Skeletal muscle cell (primary cell): Measurements from ENCODE around the gene WDR19.
A peak's percentile ranks its signal among the peaks of the same experiment; 100 is the strongest.
"Not testable (repeated sequence)": the region's sequence is repeated elsewhere in the genome, so short reads cannot be mapped to it uniquely, and the experiment has no call there.

Experiments
- DNase-seq: peaks from one replicate; pipeline ENCODE4 v3.0.0-alpha.2; 2010; ENCODE audit warnings: low read depth
- H3K4me3 ChIP-seq: 2 replicates; pipeline ENCODE4 v1.5.1; 2011; ENCODE audit warnings: low read depth, mild to moderate bottlenecking, control low read depth, low read length, moderate library complexity

WDR19 gene

DNA sequence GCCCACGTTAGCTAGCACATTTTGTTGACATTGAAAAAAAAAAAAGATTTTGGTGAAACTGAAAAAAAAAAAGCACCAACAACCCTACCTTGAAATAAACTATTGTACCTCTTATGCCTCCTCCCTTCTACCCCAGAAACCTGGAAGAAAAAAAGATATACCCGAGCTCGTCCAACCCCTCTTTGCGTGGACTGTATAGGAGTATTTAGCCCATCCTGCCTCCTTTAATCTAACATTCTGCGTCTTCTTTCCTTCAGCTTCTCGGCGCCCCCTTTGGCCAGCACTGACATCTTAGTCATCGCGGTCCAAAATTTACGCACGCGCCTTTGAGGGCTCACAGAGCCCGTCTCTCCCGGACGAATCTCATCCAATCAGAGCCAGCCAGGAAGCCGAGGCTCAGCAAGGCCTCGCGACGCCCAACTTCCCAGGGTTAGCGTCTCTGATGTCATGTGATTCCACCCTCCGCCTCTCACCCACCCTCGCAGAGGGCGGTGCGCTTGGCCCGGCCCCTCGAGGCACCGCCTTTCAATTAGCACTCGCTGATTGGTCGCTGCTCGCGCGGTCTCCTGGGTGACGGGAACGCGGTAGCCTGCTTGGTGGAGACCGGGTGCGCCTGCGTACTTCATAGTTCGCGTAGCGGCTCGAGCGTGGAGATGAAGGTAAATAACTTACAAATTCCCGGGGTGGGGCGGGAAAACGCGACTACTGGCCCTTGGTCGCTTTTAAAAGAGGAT, at the start of gene WDR19:
WDR19 (plus strand) TSS at position 625 of the 734 bp plus-strand sequence; CDS start at position 654, 29 bp downstream.
- H3K4me3 ChIP-seq: peak within 1 kb of the TSS; percentile 96
- DNase-seq: peak; percentile 99

DNA sequence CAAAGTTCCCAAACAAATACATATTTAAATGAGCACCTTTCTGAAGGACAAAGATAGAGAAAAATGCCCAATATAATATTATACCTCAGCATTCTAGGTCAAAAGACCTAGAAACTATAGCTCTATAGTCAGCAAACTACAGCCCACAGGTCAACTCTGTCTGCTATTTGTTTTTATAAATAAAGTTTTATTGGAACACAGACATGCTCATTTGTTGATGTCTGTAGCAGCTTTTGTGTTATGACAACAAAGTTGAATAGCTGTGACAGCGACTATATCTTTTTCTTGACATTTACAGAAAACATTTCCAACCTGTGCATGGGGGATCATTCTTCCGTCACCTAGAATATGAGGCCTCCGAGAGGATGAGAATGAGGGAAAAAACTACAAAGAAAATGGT, 48.7 kb upstream of the WDR19 start:
- DNase-seq: no peak
- no peak overlapping the region for H3K4me3 ChIP-seq

DNA sequence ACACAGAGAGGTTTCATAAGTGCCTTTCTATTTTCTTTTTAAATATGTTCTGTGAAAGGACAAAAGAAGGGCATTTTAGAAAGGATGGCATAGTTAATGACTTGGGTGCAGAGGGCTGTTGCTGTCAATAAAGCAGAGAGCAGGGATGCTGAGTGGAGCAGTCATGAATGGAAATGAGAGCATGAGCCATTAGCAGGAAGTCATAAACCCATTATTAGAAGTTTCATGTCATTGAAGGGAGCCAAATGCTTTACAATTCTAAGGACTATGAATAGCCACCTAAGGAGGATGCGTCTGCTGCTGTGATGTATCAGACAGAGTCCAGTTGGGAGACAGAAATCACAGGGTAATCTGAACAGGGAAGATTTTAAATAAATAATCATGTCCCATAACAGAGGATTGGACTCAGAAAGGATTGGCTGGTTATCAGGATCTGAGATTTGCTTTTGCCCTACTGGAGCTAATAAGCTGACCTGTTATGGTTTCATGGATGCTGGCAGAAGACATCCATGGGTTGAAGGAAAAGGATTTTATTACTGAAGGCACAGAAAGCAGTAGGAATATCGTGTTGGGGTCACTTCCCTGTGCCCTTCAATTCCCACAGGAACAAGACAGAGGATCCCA, 47.5 kb upstream of the WDR19 start:
- no peak overlapping the region for H3K4me3 ChIP-seq
- DNase-seq: no peak

DNA sequence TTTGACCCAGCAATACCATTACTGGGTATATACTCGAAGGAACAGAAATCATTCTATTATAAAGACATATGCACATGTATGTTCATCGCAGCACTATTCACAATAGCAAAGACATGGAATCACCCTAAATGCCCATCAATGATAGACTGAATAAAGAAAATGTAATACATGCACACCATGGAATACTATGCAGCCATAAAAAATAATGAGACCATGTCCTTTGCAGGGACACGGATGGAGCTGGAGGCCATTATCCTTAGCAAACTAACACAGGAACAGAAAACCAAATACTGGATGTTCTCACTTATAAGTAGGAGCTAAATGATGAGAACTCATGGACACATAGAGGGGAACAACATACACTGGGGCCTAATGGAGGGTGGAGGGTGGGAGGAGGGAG, 44.1 kb upstream of the WDR19 start:
- H3K4me3 ChIP-seq, DNase-seq: not testable (repeated sequence)

GRCh38 chr4:39146211-39146610, 36.1 kb upstream of the WDR19 start:
- H3K4me3 ChIP-seq: no peak overlapping the region
- no peak for DNase-seq

GRCh38 chr4:39154009-39154408, 28.3 kb upstream of the WDR19 start:
- H3K4me3 ChIP-seq: no peak overlapping the region
- no peak for DNase-seq

GRCh38 chr4:39157520-39157919, 24.8 kb upstream of the WDR19 start:
- no peak for DNase-seq
- H3K4me3 ChIP-seq: no peak overlapping the region

GRCh38 chr4:39166177-39166576, 16.2 kb upstream of the WDR19 start:
- no peak overlapping the region for H3K4me3 ChIP-seq
- DNase-seq: no peak

- no peak for DNase-seq
- H3K4me3 ChIP-seq: no peak overlapping the region
Observed at GRCh38 chr4:39166669-39167068, 15.7 kb upstream of the WDR19 start.

GRCh38 chr4:39169426-39169825, 12.9 kb upstream of the WDR19 start:
- DNase-seq: no peak
- H3K4me3 ChIP-seq: no peak overlapping the region

DNA sequence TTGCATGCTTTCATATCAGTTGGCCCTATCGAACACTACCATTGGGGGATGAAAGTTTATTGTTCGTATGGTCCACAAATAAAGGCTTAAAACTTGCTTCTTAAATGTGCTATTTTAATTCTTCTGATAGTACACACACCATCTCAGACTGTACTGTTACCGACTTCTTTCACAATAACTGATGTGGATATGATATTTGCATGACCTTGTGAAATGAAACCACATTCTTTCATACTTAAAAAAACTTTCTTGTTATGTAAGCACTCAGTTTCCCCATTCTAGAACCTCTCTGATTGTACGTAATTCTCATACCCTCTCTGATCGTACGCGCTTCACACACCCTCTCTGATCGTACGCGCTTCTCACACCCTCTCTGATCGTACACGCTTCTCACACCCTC, 12.0 kb upstream of the WDR19 start:
- DNase-seq: no peak
- H3K4me3 ChIP-seq: no peak overlapping the region

- no peak for DNase-seq
- no peak overlapping the region for H3K4me3 ChIP-seq
Observed at GRCh38 chr4:39178706-39179105, 3.6 kb upstream of the WDR19 start.

GRCh38 chr4:39179681-39180080, 2.6 kb upstream of the WDR19 start:
- no peak for DNase-seq
- H3K4me3 ChIP-seq: no peak overlapping the region

DNA sequence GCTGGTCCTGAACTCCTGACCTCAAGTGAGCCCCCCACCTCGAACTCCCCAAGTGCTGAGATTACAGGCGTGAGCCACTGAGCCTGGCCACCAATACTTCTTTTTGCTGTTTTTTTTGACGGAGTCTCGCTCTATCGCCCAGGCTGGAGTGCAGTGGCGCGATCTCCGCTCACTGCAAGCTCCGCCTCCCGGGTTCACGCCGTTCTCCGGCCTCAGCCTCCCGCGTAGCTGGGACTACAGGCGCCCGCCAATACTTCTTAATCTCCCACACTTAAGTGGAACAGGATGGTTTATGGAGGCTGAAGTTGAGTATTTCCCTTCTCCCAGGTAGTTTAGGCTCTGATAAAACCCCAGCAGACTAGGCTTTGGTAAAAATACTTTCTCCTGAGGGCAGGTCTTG, 1.7 kb upstream of the WDR19 start:
- not testable (repeated sequence) for DNase-seq

DNA sequence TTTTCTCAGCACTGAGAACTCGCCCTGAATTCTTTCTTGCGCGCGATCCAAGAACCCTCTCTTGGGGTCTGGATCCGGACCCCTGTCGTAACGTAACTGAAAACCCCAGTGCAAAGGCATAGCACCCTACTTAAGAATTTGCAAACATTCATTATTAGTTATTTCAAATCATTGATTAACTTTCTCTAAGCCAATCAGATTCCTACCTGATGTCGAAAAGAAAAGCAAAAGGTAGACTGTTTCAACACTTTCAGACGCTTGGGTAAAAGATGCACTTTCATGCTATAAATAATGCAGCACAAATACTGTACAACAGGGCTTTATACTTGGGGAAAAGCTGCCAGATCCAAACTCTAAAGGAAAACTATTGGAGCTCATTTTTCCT, 817 bp upstream of the WDR19 start:
- H3K4me3 ChIP-seq: peak overlapping the region; percentile 47
- no peak for DNase-seq

More for the DNA sequence above, 1.7 kb upstream of the WDR19 start:
- not testable (repeated sequence) for H3K4me3 ChIP-seq

GRCh38 chr4:39201963-39202362, 19.6 kb downstream of the WDR19 start:
- H3K4me3 ChIP-seq: no peak overlapping the region
- no peak for DNase-seq

- no peak for DNase-seq
- no peak overlapping the region for H3K4me3 ChIP-seq
Observed at GRCh38 chr4:39204543-39204942, 22.2 kb downstream of the WDR19 start.

DNA sequence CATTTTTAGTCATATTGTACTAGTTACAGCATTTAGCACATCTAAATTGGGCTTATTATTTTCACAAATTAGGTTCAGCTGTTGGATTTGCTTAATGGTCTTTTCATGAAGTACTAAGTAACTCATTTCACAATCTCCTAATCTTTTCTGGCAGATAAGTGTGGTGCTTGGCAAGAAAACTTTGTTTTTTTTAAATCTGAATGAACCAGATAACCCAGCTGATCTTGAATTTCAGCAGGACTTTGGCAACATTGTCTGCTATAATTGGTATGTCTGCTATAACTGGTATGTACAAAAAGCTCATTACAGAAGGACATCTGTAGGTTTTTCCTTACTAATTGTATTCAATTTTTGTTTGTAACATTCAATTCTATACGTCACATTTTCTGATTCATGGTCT, 22.7 kb downstream of the WDR19 start:
- H3K4me3 ChIP-seq: no peak overlapping the region
- DNase-seq: no peak

DNA sequence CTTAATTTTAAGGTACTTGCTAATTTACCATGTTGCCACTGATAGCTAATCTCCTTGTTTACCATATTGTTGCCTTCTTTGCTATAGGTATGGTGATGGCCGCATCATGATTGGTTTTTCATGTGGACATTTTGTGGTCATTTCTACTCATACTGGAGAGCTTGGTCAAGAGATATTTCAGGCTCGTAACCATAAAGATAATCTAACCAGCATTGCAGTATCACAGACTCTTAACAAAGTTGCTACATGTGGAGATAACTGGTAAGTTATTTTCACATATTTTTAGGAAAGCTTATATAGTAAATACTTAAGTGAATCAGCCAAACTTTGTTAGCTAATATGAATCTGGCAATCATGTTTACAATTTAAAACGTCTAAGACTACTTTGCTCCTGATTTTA, 23.1 kb downstream of the WDR19 start:
- no peak for DNase-seq
- H3K4me3 ChIP-seq: no peak overlapping the region

DNA sequence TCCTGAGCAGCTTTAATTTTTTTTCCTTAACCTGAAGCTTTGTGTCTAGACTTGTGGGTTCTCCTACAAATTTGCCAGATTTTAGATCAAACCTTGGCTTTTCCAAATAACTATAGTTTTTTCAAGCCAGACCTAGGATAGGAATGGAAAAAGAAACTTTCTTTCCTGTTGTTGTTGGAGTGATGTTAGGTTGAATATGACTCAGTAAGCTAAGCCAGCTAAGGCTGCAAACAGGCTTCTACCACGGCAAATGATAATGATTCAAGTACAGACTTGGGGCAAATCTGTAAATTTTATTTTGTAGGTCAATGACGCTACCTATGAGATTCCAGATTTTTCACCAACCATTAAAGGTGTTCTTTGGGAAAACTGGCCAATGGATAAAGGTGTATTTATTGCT, 45.6 kb downstream of the WDR19 start:
- no peak overlapping the region for H3K4me3 ChIP-seq
- no peak for DNase-seq

- no peak overlapping the region for H3K4me3 ChIP-seq
- DNase-seq: no peak
Observed at GRCh38 chr4:39228377-39228776, 46.0 kb downstream of the WDR19 start.
